HG02840 (cell line): ENCODE data around the gene PTRH2.

ENCODE experiments used
- ATAC-seq: cut with Tn5 transposase; IDR thresholded peaks from one replicate; pipeline ENCODE4 v1.9.1; 2021; ENCODE audit warnings: mild to moderate bottlenecking, moderate library complexity, moderate number of reproducible peaks; ENCODE audit not compliant: unreplicated experiment, low FRiP score

The PTRH2 gene

GRCh38 chr17:59723041-59723440 lies 15.8 kb upstream of the PTRH2 start:
- ATAC-seq, result no peak

GRCh38 chr17:59722623-59723022 lies 15.4 kb upstream of the PTRH2 start:
- no peak for ATAC-seq

- ATAC-seq, result no peak
These were observed 12.3 kb upstream of the PTRH2 start for GRCh38 chr17:59719526-59719925.

DNA sequence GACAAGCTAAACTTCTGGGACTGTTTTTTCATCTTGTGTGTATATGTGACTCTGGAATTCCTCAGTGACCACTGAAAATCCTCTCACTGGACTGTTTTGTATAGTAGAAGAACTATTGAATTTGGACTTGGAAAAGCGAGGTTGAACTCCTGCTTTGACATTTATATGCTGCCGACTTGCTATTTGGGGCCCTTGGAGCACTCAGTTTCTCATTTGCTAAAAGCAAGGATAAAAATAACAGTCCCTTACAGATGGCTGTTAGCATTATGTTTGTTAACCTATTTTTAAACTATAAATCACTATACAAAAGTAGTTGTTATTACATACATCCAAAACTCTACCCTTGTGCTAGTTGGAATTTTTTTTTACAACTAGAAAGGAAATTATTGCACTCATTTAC lies 9.2 kb upstream of the PTRH2 start:
- ATAC-seq, result no peak

GRCh38 chr17:59714255-59714654 lies 7.0 kb upstream of the PTRH2 start:
- no peak for ATAC-seq

GRCh38 chr17:59712862-59713261 lies 5.6 kb upstream of the PTRH2 start:
- ATAC-seq, result no peak

DNA sequence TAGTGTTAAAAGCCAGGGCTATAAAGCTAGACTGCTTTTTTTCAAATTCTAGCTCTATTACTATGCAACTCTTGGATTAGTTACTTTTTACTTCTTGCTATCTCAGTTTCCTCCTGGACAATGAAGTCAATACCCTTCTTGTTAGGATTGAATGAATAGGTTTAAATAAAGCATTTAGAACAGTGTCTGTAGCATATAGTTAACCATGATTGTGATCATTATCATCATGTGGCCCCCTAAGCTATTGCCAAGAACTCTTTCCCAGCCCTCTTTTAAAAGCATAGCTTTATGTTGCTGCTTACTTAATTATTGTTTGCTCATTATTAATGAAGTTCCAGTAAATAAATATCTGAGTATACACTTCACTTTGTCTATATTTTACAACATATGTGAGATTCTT lies 4.7 kb upstream of the PTRH2 start:
- ATAC-seq, result no peak

DNA sequence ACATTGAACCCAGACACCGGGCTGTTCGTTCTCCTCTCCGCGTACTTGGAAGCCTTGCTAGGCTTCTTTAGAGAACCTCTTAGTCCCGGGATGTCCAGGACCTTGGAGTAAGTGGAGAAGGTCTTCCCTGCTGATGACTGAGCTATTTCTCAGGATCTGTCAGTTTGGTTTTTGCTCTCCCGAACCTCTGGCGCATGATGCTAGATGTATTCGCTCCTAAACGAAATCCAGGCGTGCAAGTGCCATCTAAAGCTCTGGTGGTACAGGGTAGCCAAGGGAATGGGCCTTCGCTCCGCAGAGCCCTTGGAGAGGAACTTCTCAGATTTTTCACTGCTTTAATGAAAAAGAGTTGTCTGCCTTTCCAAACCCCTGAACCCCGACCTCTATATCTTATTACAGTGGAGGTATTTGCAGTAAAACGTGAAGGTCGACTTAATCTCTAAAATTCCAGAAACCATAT lies 771 bp upstream of the PTRH2 start:
- no peak for ATAC-seq

DNA sequence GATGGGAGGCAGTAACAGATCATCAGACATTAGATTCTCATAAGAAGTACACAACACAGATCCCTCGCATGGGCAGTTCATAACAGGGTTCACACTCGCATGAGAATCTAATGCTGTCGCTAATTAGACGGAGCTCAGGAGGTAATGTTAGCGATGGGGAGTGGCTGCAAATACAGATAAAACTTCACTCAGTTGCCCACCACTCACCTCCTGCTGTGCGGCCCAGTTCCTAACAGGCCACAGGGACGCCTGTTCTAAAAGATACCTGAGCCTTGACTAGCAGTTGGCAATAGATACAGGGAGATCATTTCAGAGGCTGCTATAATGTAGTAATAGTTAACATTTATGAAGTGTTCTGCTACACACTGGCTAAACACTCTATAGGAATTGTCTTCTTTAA lies 4.9 kb downstream of the PTRH2 start:
- ATAC-seq, result no peak

- ATAC-seq, result no peak
These were observed 7.4 kb downstream of the PTRH2 start for GRCh38 chr17:59699786-59700185.

DNA sequence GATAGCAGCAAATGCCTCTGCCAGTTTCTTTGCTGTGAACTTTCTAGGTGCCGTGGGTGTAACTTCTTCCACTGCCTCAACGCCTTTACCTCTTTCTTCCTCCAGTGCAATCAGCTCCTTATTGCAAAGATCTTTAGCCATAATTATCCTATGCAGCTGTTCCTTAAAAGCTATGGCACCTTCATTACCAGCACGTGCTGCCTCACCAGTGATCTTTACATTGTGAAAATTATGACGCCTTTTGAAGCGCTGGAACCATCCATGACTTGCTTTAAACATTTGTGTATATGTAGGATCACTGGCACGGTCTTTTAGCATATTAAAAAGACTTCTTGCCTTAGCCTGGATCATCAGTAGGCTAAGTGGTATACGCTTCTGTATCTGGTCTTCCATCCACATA lies 8.0 kb downstream of the PTRH2 start:
- ATAC-seq, result no peak

GRCh38 chr17:59698143-59698542 lies 9.1 kb downstream of the PTRH2 start:
- no peak for ATAC-seq

DNA sequence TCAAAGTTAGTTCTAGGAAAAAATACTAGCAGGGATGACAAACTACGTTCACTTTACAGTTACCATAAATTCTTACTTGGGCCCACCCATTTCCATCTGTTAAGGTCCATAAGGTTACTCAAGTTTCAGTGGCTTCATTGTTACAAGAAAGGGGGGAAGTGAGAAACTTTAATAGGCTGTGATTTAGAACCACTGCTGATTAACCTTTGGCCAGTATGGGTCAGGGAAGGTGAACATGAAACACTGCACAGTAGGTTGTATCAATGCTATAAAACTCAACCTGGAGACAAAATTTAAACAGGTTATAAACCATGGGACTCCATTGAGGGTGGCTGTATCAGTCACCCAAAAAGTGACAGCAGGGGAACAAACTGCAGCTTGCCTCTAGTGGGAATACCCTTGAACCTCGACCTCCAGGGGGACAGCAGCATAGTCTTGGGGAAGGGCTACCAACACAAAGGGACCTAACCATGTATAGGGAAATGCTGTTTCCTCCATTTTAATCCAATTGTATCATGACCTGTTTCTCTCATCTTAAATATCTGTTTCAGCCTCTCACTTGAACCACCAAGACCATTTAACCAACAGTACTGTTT lies 10.4 kb downstream of the PTRH2 start:
- no peak for ATAC-seq

DNA sequence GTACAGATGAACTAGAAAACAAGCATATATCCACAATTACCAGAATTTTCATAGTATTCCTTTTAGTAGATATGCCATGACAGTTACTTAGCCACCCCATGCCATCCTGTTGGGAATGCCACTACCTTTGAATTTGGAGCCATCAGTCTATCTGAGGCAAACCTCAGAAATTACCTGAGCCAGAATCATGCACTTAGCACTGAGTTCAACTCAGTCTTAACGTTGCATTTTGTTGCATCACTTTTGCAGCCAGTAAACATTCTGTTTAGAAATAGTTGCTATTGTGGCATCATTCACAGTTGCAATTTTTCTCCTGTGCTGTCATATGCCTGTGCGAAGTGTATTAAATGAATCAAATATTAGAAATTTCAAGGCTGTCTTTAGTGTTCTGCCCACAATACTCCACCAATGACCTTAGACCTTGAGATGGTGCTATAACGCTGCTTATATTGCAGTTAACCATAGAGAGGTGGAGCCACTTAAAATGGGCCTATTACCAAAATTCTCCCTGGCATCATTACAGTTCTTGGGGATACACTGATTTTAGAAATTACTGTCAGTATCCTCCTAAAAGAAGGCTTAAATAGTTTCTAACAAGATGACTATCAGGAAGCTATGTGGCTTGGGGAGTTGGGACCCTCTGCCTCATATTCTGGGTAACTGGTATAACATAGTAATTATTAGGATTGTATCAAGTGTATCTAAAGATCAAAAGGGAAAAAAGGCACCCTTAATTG lies 11.1 kb downstream of the PTRH2 start:
- ATAC-seq, result no peak

DNA sequence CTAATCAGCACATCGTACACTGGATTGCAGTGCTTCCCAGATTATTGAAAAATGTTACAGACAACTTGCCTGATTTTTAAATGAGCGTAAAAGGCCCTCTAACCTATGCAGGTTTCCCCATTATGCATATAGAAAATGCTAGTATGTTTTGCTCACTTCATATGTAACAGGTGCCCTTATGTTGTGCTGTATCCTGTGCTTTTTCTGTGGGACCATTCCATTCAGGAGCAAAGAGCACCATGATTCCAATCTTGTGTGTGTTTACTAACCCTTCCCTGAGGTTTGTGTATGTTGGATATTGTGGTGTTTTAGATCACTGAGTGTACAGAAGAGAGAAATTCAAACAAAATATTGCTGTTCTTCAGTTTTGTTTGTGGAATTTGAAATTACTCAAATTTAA lies 12.9 kb downstream of the PTRH2 start:
- ATAC-seq, result no peak

DNA sequence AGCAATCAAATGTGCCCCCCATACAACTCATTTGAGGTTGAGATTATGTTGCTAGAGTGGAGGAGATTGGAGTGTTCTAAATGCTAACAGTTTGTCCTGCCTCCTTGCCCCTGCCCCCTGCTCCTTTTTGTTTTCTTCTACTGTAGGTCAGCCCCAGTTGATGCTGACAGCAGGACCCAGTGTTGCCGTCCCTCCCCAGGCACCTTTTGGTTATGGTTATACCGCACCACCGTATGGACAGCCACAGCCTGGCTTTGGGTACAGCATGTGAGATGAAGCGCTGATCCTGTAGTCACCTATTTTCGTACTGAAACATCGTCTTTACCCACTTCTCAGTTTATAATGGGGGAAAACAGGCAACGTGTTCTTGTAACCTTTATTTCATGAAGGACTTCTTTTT lies 13.6 kb downstream of the PTRH2 start:
- ATAC-seq, result no peak

GRCh38 chr17:59688496-59688895 lies 18.7 kb downstream of the PTRH2 start:
- ATAC-seq, result no peak

- no peak for ATAC-seq
These were observed 19.2 kb downstream of the PTRH2 start for GRCh38 chr17:59688008-59688407.

DNA sequence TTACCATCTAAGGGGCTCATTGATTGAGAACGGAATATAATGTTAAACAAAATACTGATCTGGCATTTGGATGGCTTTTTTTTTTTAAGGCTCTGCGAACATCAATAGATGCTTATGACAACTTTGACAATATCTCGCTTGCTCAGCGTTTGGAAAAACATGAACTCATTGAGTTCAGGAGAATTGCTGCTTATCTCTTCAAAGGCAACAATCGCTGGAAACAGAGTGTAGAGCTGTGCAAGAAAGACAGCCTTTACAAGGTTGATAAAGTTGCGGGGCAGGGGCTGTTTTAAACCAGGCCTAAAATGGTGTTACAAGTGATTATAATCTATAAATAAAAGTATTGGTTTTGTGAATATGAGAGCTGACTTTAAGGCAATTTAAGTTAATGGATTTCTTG lies 22.3 kb downstream of the PTRH2 start:
- ATAC-seq, result no peak

- ATAC-seq, result no peak
These were observed 23.9 kb downstream of the PTRH2 start for GRCh38 chr17:59683283-59683682.

GRCh38 chr17:59680314-59680713 lies 26.9 kb downstream of the PTRH2 start:
- ATAC-seq, result no peak

DNA sequence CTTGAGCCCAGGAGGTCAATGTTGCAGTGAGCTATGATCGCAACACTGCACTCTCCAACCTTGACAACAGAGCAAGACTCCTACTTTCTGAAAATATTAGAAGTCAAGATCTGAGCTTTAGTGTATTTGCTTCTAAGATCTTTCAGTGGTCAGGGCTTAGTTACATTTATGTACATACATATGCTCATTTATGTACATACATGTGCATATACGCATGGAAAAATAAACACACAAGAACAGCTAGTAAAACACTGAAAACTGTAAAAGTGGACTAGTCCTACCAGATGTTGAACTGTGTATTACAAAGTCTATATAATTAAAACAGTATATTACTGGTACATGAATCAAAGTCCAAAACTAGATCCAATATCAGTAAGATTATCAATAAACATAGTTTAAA lies 28.3 kb downstream of the PTRH2 start:
- ATAC-seq, result no peak
